Neutrophil (primary cell): Measurements from ENCODE around the gene VPS18.

Source experiments
- H3K27ac ChIP-seq: fragments of 200-600 bp; sonication (generic); 2 replicates; pipeline ENCODE4 v1.5.1; 2016; ENCODE audit warnings: mild to moderate bottlenecking, moderate library complexity
- H3K27me3 ChIP-seq: fragments of 200-600 bp; sonication (generic); 2 replicates; pipeline ENCODE4 v1.6.0; 2016; ENCODE audit warnings: mild to moderate bottlenecking
- H3K36me3 ChIP-seq: fragments of 200-600 bp; sonication (generic); 2 replicates; pipeline ENCODE4 v1.5.1; 2017
- H3K4me1 ChIP-seq, 2 experiments: fragments of 200-600 bp in 1 of 2; sonication (generic) in 1 of 2; 1 replicate in 1 of 2; 2 replicates in 1 of 2; pipeline versions ENCODE4 v1.5.1 to v1.6.1; 2013 to 2016; ENCODE audit warnings: low read depth in 1 of 2, low read length in 1 of 2, mild to moderate bottlenecking in 1 of 2, moderate library complexity in 1 of 2; ENCODE audit not compliant: control insufficient read depth in 1 of 2, insufficient read depth in 1 of 2
- H3K4me3 ChIP-seq, 2 experiments: fragments of 200-600 bp in 1 of 2; sonication (generic) in 1 of 2; 1 replicate in 1 of 2; 2 replicates in 1 of 2; pipeline ENCODE4 v1.5.1; 2013 to 2016; ENCODE audit warnings: low read depth in 1 of 2, low read length in 1 of 2, mild to moderate bottlenecking in 1 of 2, moderate library complexity in 1 of 2
- H3K9me3 ChIP-seq: fragments of 200-600 bp; sonication (generic); 2 replicates; pipeline ENCODE4 v1.5.1; 2016
- CTCF ChIP-seq: fragments of 200-600 bp; sonication (generic); IDR thresholded peaks from 2 replicates; pipeline ENCODE4 v1.5.1; 2016; ENCODE audit warnings: antibody characterized with exemption

The VPS18 gene

DNA sequence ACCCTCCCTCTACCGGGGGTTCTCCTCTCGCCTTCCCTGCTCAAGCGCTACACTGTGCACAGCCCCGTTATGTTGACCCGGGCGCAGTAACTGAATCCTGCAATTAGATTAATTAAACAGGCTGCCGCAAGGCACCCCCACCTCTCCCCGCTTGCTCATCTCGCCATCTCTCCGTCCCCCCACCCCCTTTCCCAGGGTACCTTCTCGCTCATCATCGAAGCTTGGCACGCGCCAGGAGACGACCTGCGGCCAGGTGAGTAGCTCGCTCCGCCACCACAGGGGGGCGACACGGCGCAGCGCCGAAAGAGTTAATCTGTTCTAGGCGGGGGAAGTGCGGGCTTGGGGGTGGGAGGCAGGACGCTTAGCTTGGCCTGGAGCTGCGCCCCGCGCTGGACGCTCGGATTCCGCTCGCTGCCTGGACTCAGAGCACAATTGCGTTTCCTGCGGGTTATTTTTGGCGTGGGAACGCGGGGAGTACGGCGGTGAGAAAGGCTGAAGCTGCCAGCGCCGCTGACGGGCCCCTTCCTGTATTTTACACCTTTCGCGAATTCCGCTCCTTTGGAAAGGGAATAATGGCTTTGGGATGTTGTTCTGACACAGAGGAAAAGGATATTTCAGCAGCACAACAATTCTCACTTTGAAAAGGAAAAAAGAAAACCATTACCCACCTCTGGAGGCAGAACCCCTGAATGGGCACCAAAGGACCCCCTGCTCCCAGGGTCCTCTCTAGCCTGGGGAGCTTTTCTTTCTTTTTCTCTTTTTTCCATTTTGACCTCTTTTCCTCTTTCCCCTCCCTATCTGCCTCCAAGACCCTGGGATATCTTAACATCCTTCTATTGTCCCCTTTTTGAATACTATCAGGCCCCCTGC, 36.4 kb downstream of the VPS18 start:
- no peak overlapping the region for H3K27ac ChIP-seq
- peaks cover 39 to 49% of the 10 kb centered on the region in 2 experiments for H3K4me1 ChIP-seq
- H3K27me3 ChIP-seq: peaks cover 80% of the 10 kb centered on the region
- no peaks in the 10 kb centered on the region for H3K9me3 ChIP-seq
- TF ChIP-seq CTCF: no peak
- H3K4me3 ChIP-seq: no peak overlapping the region
- H3K36me3 ChIP-seq: no peaks in the 10 kb centered on the region

- H3K27me3 ChIP-seq: peaks cover 71% of the 10 kb centered on the region
- TF ChIP-seq CTCF: no peak
- no peaks in the 10 kb centered on the region for H3K36me3 ChIP-seq
- no peaks in the 10 kb centered on the region for H3K9me3 ChIP-seq
- H3K4me1 ChIP-seq: peaks cover 35 to 40% of the 10 kb centered on the region in 2 experiments
- H3K4me3 ChIP-seq: no peak overlapping the region
- H3K27ac ChIP-seq: no peak overlapping the region
These were observed 37.3 kb downstream of the VPS18 start for GRCh38 chr15:40931300-40932142.

DNA sequence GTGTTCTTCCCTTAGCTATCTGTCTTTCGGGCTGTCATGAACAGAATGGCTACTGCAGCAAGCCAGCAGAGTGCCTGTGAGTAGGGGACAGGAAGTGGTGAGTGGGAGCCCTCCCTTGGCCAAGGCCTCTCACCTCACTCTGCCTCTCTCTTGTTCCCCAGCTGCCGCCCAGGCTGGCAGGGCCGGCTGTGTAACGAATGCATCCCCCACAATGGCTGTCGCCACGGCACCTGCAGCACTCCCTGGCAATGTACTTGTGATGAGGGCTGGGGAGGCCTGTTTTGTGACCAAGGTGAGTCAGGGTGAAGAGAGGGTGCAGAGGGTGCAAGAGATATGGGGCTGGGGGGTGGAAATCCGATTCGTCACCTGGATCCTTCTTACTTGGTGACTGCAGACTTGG, 37.9 kb downstream of the VPS18 start:
- no peak overlapping the region for H3K4me3 ChIP-seq
- no peak for TF ChIP-seq CTCF
- H3K4me1 ChIP-seq: peaks cover 28 to 36% of the 10 kb centered on the region in 2 experiments
- no peaks in the 10 kb centered on the region for H3K36me3 ChIP-seq
- H3K9me3 ChIP-seq: no peaks in the 10 kb centered on the region
- H3K27ac ChIP-seq: no peak overlapping the region
- H3K27me3 ChIP-seq: peaks cover 65% of the 10 kb centered on the region

GRCh38 chr15:40932649-40933516, 38.6 kb downstream of the VPS18 start:
- Histone ChIP-seq H3K36me3 (no peaks in the 10 kb centered on the region), H3K4me1 (peaks cover 25 to 29% of the 10 kb centered on the region in 2 experiments), H3K9me3 (no peaks in the 10 kb centered on the region), H3K4me3 (no peak overlapping the region), H3K27me3 (peaks cover 57% of the 10 kb centered on the region), H3K27ac (no peak overlapping the region)
- no peak for TF ChIP-seq CTCF

- Histone ChIP-seq H3K4me3 (no peak overlapping the region), H3K27ac (no peak overlapping the region), H3K9me3 (no peaks in the 10 kb centered on the region), H3K27me3 (peaks cover 51% of the 10 kb centered on the region), H3K36me3 (no peaks in the 10 kb centered on the region), H3K4me1 (peaks cover 23 to 24% of the 10 kb centered on the region in 2 experiments)
- no peak for TF ChIP-seq CTCF
These were observed 39.3 kb downstream of the VPS18 start for GRCh38 chr15:40933517-40933902.
